Epithelial cell of proximal tubule (primary cell): Measurements from ENCODE around the gene TRIP12. TPM values are rescaled to one million over a fixed set of nuclear protein-coding genes. Genes with fewer than 3 reads are reported as not detected.
A peak's percentile ranks its signal among the peaks of the same experiment; 100 is the strongest.
"Not testable (repeated sequence)": the region's sequence is repeated elsewhere in the genome, so short reads cannot be mapped to it uniquely, and the experiment has no call there.

ENCODE experiments used
- DNase-seq: peaks from one replicate; pipeline ENCODE4 v3.0.0-alpha.2; 2011; ENCODE audit warnings: low read depth
- H3K4me3 ChIP-seq: 2 replicates; pipeline ENCODE4 v1.5.1; 2011; ENCODE audit warnings: low read depth, mild to moderate bottlenecking, low read length
- total RNA-seq: library from RNA; depleted of rRNA; stranded (reverse); fragments of >200 nt; gene quantifications from 2 replicates; pipeline ENCODE4 v1.2.3, GENCODE V29; 2015
- TF ChIP-seq, protein P1 (sequence below): conservative IDR thresholded peaks from 2 replicates; pipeline ENCODE4 v1.5.1; 2012; ENCODE audit warnings: low read depth, mild to moderate bottlenecking, low read length

Gene TRIP12
- total RNA-seq, 1 donor from 2014 or later: 84.1 TPM

DNA sequence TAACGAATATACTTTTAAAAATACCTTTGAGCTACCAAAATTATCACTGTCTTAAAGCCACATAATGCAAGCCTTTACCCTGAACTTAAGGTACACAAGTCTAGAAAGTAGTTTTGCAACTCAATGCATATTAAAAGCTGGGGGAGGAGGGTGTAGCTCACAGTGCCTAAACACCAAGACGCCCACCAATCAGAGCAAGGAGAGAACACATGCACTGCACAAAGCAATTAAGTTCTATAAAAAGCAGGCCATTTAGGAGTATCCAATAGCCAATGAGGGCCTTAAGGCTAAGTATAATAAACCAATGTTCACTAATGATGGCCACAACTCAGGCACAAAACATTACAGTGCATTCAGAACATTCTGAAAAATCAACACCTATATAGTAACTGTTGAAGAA lies 16.2 kb downstream of the TRIP12 start:
- H3K4me3 ChIP-seq: no peak overlapping the region
- DNase-seq: no peak
- TF ChIP-seq, protein P1, sequence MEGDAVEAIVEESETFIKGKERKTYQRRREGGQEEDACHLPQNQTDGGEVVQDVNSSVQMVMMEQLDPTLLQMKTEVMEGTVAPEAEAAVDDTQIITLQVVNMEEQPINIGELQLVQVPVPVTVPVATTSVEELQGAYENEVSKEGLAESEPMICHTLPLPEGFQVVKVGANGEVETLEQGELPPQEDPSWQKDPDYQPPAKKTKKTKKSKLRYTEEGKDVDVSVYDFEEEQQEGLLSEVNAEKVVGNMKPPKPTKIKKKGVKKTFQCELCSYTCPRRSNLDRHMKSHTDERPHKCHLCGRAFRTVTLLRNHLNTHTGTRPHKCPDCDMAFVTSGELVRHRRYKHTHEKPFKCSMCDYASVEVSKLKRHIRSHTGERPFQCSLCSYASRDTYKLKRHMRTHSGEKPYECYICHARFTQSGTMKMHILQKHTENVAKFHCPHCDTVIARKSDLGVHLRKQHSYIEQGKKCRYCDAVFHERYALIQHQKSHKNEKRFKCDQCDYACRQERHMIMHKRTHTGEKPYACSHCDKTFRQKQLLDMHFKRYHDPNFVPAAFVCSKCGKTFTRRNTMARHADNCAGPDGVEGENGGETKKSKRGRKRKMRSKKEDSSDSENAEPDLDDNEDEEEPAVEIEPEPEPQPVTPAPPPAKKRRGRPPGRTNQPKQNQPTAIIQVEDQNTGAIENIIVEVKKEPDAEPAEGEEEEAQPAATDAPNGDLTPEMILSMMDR: no peak

DNA sequence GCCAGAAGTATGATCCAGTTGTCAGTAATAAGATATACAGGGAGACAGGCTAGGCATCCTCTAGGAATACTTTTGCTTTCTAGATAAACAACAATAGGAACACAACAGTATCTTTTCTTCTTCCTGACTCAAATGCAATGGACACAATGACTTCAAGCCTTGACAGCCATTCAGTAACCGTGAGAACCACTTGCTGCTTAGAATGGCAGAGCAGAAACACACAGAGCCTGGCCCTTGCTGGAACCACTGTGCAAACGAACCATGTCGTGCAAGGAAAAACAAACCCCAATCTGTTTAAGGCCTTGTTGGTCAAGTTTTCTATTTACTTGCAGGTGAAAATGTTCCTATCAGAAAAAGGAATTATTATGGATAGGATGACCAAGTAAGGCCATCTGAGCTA lies 18.8 kb downstream of the TRIP12 start:
- no peak for DNase-seq
- TF ChIP-seq, protein P1: no peak
- H3K4me3 ChIP-seq: no peak overlapping the region

DNA sequence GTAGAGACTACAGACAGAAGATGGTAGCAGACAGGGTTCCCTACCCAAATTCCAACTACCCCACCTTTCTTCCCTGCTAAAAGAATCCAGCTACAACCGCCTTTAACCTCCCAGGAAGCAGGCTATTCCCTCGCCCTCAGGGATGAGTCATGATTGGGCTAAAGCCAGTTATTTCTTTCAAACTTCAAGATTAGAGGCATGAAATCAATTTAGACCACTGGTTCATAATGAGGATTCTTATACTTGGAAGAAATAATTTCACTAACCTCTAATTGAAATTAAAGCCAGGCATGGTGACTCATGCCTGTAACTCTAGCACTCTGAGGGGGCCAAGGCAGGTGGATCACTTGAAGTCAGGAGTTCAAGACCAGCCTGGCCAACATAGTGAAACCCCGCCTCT lies 20.0 kb downstream of the TRIP12 start:
- peak; percentile 32 for DNase-seq
- H3K4me3 ChIP-seq: no peak overlapping the region
- TF ChIP-seq, protein P1: no peak

DNA sequence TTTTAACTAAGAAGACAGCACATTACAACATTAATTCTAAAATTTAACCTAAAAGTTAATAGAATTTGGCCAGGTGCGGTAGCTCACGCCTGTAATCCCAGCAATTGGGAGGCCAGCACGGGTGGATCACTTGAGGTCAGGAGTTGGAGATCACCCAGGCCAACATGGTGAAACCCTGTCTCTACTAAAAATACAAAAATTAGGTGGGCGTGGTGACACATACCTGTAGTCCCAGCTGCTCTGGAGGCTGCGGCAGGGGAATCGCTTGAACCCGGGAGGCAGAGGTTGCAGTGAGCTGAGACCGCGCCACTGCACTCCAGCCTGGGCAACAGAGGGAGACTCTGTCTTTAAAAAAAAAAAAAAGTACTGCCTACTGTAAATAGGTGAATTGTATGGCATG lies 21.3 kb downstream of the TRIP12 start:
- not testable (repeated sequence) for H3K4me3 ChIP-seq, DNase-seq

DNA sequence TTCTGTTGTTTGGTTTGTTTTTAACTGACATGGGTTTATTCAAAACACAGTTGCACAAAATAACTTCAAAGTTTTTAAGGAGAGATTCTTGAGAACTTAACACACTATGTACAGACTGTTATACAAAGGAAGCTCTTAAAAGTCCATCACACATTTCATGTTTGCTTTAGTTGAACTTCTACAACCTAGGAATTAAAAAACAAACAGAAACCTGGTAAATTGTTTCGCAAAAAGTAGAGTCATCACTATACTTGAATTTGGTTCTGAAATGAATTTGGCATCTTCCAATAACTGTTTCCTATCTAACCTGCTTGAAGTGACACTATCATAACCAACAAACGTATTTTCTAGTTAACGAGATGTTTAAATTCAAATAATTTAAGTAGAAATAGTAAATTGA lies 21.8 kb downstream of the TRIP12 start:
- no peak overlapping the region for H3K4me3 ChIP-seq
- TF ChIP-seq, protein P1: no peak
- DNase-seq: no peak

DNA sequence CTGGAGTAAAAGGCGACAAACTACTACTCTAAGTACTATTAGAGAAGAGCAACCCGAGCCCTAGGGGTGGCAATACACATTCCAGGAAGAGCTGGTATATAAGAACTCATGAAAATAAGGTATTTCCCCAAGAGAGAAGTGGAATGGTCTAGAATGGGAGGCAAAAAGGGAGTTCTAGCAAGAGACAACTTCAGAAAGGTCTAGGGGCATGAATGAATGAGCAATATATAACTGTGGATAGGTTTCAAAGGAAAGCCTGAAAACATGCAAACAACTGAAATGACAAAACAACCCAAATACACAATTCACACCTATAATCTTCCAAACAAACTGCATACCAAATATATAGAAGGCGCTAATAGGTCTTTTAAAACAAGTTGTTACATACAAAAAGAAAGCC lies 22.2 kb downstream of the TRIP12 start:
- DNase-seq: no peak
- TF ChIP-seq, protein P1: no peak

DNA sequence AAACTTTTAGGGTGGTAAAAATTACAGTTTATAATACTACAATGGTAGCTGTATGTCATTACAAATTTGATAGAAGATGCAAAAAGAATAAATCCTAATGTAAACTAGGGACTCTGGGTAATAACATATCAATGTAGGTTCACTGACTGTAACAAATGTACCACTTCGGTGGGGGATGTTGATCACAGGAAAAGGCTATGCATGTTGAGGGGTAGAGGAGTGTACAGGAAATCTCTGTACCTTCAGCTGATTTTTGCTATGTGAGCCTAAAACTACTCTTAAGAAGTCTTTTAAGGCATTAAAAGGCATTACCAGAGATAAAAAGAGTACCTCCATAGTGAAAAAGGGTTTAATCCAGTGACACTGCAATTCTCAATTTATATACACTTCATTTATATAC lies 25.0 kb downstream of the TRIP12 start:
- TF ChIP-seq, protein P1: no peak
- no peak overlapping the region for H3K4me3 ChIP-seq
- no peak for DNase-seq

More for the DNA sequence above, 22.2 kb downstream of the TRIP12 start:
- no peak overlapping the region for H3K4me3 ChIP-seq

DNA sequence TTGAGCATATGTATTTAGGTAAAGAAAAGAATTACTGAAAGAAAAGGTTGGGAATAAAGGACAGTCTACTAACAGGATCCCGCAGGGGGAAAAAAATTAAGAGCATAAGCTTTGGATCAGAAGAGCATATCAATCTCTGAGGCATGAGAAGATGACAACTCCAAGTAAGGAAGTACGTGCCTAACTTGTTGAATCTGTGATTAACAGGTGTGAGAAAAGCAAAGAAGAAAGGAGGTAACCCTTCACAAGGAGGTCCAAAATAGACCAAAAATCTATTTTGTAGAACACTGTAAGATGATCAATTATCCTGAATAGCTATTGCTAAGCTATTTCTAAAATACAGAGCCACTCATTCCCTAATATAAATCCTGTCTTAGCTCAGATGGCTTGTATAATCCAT lies 32.8 kb downstream of the TRIP12 start:
- TF ChIP-seq, protein P1: no peak
- no peak for DNase-seq
- H3K4me3 ChIP-seq: no peak overlapping the region
